NCI-H510A treated with DMSO at 0.1 percent for 48 hours (cell line): ENCODE data around the gene PTPRH.
"Not testable (repeated sequence)": the region's sequence is repeated elsewhere in the genome, so short reads cannot be mapped to it uniquely, and the experiment has no call there.

Experiments used
- DNase-seq: peaks from one replicate; lab custom pipeline; 2025; lab: John Stamatoyannopoulos, UW

Gene PTPRH

DNA sequence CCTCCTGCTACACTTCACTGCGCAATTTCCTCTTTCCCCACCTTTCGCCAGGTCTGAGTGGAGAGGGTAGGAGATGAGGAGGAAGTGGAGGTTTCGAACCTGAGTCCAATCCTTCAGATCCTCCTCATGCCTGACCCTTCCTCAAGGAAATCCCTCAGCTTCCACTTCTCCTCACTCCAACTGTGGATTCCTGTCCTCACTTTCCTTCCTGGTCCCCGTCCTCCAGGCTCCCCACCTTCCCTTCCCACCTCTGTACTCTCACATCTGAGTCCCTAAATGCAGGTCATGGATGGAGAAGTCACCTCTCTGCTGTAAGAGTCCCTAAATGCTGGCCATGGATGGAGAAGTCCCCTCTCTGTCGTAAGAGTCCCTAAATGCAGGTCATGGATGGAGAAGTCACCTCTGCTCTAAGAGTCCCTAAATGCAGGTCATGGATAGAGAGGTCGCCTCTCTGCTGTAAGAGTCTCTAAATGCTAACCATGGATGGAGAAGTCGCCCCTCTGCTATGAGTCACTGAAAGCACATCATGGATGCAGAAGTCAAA is 16.2 kb upstream of the PTPRH start:
- no peak for DNase-seq

- not testable (repeated sequence) for DNase-seq
Measured at GRCh38 chr19:55224679-55225414, 15.5 kb upstream of the PTPRH start.

DNA sequence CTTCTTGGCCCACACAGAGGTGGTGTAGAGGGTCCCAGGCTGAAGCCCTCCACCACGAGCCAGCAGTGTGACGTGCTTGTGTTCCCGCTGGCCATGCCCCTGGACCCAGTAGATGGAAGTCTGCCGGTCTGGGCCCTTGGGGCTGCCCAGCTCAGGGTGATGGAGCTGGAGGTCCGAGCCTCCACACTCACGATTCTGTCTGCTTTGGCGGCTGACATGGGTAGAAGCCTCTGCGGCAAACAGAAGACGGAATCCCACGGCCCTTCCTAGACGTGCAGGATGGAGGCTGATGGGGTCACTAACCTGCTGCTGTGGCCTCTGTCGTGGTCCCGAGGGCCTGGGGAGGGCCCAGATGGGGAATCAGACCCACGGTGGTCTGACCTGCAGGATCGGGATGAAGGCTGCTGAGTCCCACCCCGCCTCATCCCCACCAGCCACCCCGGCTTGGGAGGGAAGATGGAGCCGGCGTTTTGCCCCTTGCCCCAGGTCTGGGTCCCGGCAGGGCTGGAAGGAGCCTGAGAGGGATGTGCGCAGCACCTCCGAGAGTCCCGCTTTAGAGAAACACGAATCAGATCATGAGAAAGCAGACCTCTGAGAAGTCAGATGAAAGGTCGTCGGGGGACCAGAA is 14.9 kb upstream of the PTPRH start:
- no peak for DNase-seq

- no peak for DNase-seq
Measured at GRCh38 chr19:55223291-55224037, 14.2 kb upstream of the PTPRH start.

GRCh38 chr19:55220525-55220924 is 11.2 kb upstream of the PTPRH start:
- no peak for DNase-seq

- DNase-seq: peak; percentile 96
Measured at GRCh38 chr19:55216461-55217198, 7.3 kb upstream of the PTPRH start.

DNA sequence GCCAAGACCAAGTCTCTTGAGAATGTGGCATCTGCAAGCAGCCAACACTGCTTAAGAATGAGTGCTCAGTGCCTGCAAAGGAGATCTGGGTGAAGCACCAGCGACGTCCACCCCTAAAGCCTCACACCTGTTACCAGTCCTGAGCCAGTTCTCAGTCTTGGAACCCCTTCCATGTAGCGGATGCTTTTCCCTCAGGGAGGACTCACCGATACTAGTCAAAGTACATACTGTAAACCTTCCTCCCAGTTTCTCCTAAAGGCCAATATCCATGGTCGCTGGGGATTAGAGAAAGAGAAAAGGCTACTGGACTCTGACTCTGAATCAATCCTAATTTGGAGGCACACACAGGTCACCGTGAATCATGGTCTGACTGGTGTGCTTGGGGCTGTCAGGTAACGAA is 4.2 kb upstream of the PTPRH start:
- no peak for DNase-seq

GRCh38 chr19:55212447-55212846 is 3.1 kb upstream of the PTPRH start:
- DNase-seq: no peak

GRCh38 chr19:55209693-55210472 is 582 bp upstream of the PTPRH start:
- DNase-seq: peak; percentile 62

- peak; percentile 81 for DNase-seq
Measured at GRCh38 chr19:55206664-55207500, 2.4 kb downstream of the PTPRH start.

DNA sequence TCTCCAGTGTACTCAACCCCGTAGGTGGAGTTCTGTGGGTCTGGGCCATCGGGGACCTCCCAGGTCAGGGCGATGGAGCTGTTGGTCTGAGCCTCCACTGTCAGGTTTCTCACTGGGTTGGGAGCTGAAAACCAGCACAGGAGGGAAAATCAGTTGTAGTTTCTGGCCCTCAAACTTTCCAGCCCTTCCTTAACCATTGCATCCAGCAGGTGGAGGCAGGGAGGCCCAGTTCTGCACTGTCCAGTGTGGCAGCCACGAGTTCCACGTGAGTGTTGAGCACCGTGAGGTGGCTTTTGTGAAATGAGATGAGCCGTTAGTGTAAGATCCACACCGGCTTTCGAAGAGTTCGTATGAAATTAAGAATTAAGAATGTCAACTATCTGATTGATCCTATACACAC is 7.1 kb downstream of the PTPRH start:
- not testable (repeated sequence) for DNase-seq

DNA sequence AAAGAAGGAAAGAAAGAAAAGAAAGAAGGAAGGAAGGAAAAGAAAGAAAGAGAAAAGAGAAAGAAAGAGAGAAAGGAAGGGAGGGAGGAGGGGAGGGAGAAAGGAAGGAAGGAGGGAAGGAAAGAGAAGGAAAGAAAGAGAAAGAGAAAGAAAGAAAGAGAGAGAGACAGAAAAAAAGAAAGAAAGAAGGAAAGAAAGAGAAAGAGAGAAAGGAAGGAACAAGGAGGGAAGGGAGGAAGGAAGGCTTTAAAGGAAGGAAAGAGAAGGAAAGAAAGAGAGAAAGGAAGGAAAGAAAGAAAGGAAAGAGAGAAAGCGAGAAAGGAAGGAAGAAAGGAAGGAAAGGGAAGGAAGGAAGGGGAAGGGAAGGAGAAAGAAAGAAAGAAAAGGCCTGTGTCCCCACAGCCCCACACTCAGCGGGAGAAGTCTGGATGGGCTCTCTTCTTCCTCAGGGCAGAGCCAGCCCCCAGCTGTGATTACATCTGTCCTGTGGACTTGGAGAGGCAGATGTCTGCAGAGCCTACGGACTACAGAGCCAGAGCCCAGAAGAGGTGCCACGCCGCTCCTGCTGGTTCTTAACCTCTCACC is 9.6 kb downstream of the PTPRH start:
- DNase-seq: no peak

- no peak for DNase-seq
Measured at GRCh38 chr19:55198651-55199050, 10.7 kb downstream of the PTPRH start.

GRCh38 chr19:55197528-55197927 is 11.8 kb downstream of the PTPRH start:
- no peak for DNase-seq

- DNase-seq: no peak
Measured at GRCh38 chr19:55196803-55197202, 12.5 kb downstream of the PTPRH start.

DNA sequence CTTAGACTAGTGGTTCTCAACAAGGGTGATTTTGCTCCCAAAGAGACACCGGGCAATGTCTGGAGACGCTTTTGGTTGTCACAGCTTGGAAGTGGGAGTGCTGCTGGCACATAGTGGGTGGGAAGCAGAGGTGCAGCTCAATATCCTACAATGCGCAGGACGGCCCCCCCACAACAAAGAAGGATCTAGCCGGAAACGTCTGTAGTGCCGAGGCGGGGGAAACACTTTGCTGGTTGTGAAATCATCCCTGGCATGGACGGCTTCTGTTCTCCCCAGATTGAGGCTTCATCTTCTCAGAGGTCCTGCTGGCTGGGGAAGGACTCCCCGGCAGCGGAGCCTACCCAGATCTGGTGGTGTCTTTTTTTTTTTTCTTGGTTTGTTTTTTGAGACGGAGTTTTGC is 15.8 kb downstream of the PTPRH start:
- no peak for DNase-seq

DNA sequence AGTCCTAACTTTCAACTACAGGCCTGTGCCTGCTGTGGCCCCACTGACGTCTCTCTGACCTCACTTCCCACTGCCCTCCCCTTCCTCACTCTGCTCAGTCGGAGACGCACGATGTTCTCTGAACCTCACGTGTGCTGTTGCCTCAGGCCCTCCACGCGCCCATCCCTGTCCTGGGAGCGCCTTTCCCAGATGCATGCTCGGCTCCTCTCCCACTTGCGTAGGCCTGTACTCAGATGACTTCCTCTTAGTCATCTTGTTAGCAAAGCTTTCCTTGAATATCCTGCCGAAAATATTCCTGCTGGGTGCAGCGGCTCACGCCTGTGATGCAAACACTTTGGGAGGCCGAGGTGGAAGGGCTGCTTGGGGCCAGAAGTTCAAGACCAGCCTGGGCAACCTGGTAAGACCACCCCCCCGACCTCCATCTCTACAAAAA is 19.9 kb downstream of the PTPRH start:
- no peak for DNase-seq

GRCh38 chr19:55188625-55189024 is 20.7 kb downstream of the PTPRH start:
- DNase-seq: no peak

GRCh38 chr19:55186080-55186479 is 23.2 kb downstream of the PTPRH start:
- no peak for DNase-seq

GRCh38 chr19:55181740-55182139 is 27.6 kb downstream of the PTPRH start:
- no peak for DNase-seq
